ENCODE results near the gene TTC7B.

TTC7B gene

GRCh38 chr14:90521930-90522483 lies 294.2 kb downstream of the TTC7B start:
- TF ChIP-seq GABPA (IDR thresholded peaks at IDR 0.05; ENCODE audit: low read depth), result no peak
- TF ChIP-seq CTCF (IDR thresholded peaks at IDR 0.05; ENCODE audit: insufficient read depth, low read length), result no peak
- H3K4me3 ChIP-seq (replicated peaks; ENCODE audit: insufficient read depth, low read length), result no peak overlapping the region
- no peak for DNase-seq (ENCODE audit: low read depth in 1 of 2, low spot score in 1 of 2)
- no peaks in the 10 kb centered on the region for H3K27me3 ChIP-seq (ENCODE audit: insufficient read depth, poor library complexity, severe bottlenecking)
- H3K27ac ChIP-seq (replicated peaks), result no peak overlapping the region

GRCh38 chr14:90521084-90521929 lies 294.9 kb downstream of the TTC7B start:
- no peaks in the 10 kb centered on the region for H3K27me3 ChIP-seq (ENCODE audit: insufficient read depth, poor library complexity, severe bottlenecking)
- no peak for TF ChIP-seq CTCF (IDR thresholded peaks at IDR 0.05; ENCODE audit: insufficient read depth, low read length)
- no peak for TF ChIP-seq SPI1 (IDR thresholded peaks at IDR 0.05; ENCODE audit: borderline replicate concordance, low read depth)
- TF ChIP-seq POLR2AphosphoS5 (IDR thresholded peaks at IDR 0.05; ENCODE audit: low read depth), result no peak
- no peak for TF ChIP-seq REST (IDR thresholded peaks at IDR 0.05; ENCODE audit: insufficient replicate concordance, low read depth)
- TF ChIP-seq GABPA (IDR thresholded peaks at IDR 0.05; ENCODE audit: low read depth), result no peak
- no peak overlapping the region for H3K4me3 ChIP-seq (replicated peaks; ENCODE audit: insufficient read depth, low read length)
- H3K27ac ChIP-seq (replicated peaks), result no peak overlapping the region
- no peak for DNase-seq (ENCODE audit: low read depth in 1 of 2, low spot score in 1 of 2)

GRCh38 chr14:90520326-90520725 lies 295.9 kb downstream of the TTC7B start:
- Histone ChIP-seq H3K27ac (replicated peaks) (no peak overlapping the region), H3K4me3 (replicated peaks; ENCODE audit: insufficient read depth, low read length) (no peak overlapping the region), H3K27me3 (ENCODE audit: insufficient read depth, poor library complexity, severe bottlenecking) (no peaks in the 10 kb centered on the region)
- TF ChIP-seq REST (IDR thresholded peaks at IDR 0.05; ENCODE audit: insufficient replicate concordance, low read depth) (no peak), GABPA (IDR thresholded peaks at IDR 0.05; ENCODE audit: low read depth) (no peak), POLR2AphosphoS5 (IDR thresholded peaks at IDR 0.05; ENCODE audit: low read depth) (no peak)
- no peak for DNase-seq (ENCODE audit: low read depth in 1 of 2, low spot score in 1 of 2)

GRCh38 chr14:90519262-90519920 lies 296.8 kb downstream of the TTC7B start:
- H3K27ac ChIP-seq (replicated peaks), result no peak overlapping the region
- DNase-seq (ENCODE audit: low read depth in 1 of 2, low spot score in 1 of 2), result no peak
- TF ChIP-seq SPI1 (IDR thresholded peaks at IDR 0.05; ENCODE audit: borderline replicate concordance, low read depth), result no peak
- no peak for TF ChIP-seq CTCF (IDR thresholded peaks at IDR 0.05; ENCODE audit: insufficient read depth, low read length)
- no peak for TF ChIP-seq REST (IDR thresholded peaks at IDR 0.05; ENCODE audit: insufficient replicate concordance, low read depth)
- TF ChIP-seq GABPA (IDR thresholded peaks at IDR 0.05; ENCODE audit: low read depth), result no peak
- no peak for TF ChIP-seq POLR2AphosphoS5 (IDR thresholded peaks at IDR 0.05; ENCODE audit: low read depth)
- no peaks in the 10 kb centered on the region for H3K27me3 ChIP-seq (ENCODE audit: insufficient read depth, poor library complexity, severe bottlenecking)
- no peak overlapping the region for H3K4me3 ChIP-seq (replicated peaks; ENCODE audit: insufficient read depth, low read length)

Data from HL-60 (cell line).